Keratinocyte (primary cell): ENCODE measurements around the gene RHBDF1. TPM values are rescaled to one million over a fixed set of nuclear protein-coding genes. Genes with fewer than 3 reads are reported as not detected.
A peak's percentile ranks its signal among the peaks of the same experiment; 100 is the strongest.

ENCODE experiments used
- DNase-seq: peaks from one replicate; pipeline ENCODE4 v3.0.0-alpha.2; 2011; ENCODE audit warnings: low read depth, missing footprints, low spot score
- FAIRE-seq: peaks from 2 replicates; lab custom pipeline; 2011; peaks lifted over from hg19 to GRCh38; lab: Jason Lieb, UNC
- H2AFZ ChIP-seq: 2 replicates; pipeline ENCODE4 v1.6.0; 2012; ENCODE audit warnings: low read length, control low read depth, inconsistent platforms; ENCODE audit not compliant: control insufficient read depth
- H3K27ac ChIP-seq: 2 replicates; pipeline ENCODE4 v1.5.1; 2011; ENCODE audit warnings: low read length; ENCODE audit not compliant: control insufficient read depth, insufficient read depth
- H3K27me3 ChIP-seq: 3 replicates; pipeline ENCODE4 v1.6.0; 2011; ENCODE audit warnings: low read length; ENCODE audit not compliant: control insufficient read depth, insufficient read depth; ENCODE audit errors: extremely low read depth
- H3K36me3 ChIP-seq, 2 experiments: 2 replicates in 1 of 2; 3 replicates in 1 of 2; pipeline ENCODE4 v1.5.1; 2011; ENCODE audit warnings: low read length in 2 of 2, mild to moderate bottlenecking in 1 of 2; ENCODE audit not compliant: control insufficient read depth in 2 of 2, insufficient read depth in 2 of 2; ENCODE audit errors: extremely low read depth in 1 of 2
- H3K4me1 ChIP-seq: 3 replicates; pipeline ENCODE4 v1.5.1; 2011; ENCODE audit warnings: low read length; ENCODE audit not compliant: control insufficient read depth, insufficient read depth; ENCODE audit errors: extremely low read depth
- H3K4me2 ChIP-seq: 3 replicates; pipeline ENCODE4 v1.6.0; 2011; ENCODE audit warnings: low read depth, low read length; ENCODE audit not compliant: control insufficient read depth, insufficient read depth; ENCODE audit errors: extremely low read depth
- H3K4me3 ChIP-seq, 3 experiments: fragments of 200-600 bp in 1 of 3; sonication (generic) in 1 of 3; 2 replicates in 2 of 3; 3 replicates in 1 of 3; pipeline ENCODE4 v1.5.1; 2011 to 2016; ENCODE audit warnings: low read length in 3 of 3, mild to moderate bottlenecking in 3 of 3, control low read depth in 2 of 3, inconsistent platforms in 1 of 3, low read depth in 1 of 3, mixed read lengths in 1 of 3, mixed run types in 1 of 3, moderate library complexity in 1 of 3; ENCODE audit not compliant: control insufficient read depth in 2 of 3, insufficient read depth in 2 of 3; ENCODE audit errors: extremely low read depth in 1 of 3
- H3K79me2 ChIP-seq: 2 replicates; pipeline ENCODE4 v1.6.0; 2012; ENCODE audit warnings: low read length; ENCODE audit not compliant: control insufficient read depth, insufficient read depth
- H3K9ac ChIP-seq: 3 replicates; pipeline ENCODE4 v1.6.0; 2011; ENCODE audit warnings: low read length; ENCODE audit not compliant: control insufficient read depth, insufficient read depth; ENCODE audit errors: extremely low read depth
- H3K9me1 ChIP-seq: 3 replicates; pipeline ENCODE4 v1.6.0; 2011; ENCODE audit warnings: low read length; ENCODE audit not compliant: control insufficient read depth, insufficient read depth; ENCODE audit errors: extremely low read depth
- H3K9me3 ChIP-seq: 2 replicates; pipeline ENCODE4 v1.5.1; 2012; ENCODE audit warnings: low read depth, low read length; ENCODE audit not compliant: control insufficient read depth
- H4K20me1 ChIP-seq: 3 replicates; pipeline ENCODE4 v1.6.0; 2011; ENCODE audit warnings: low read length; ENCODE audit not compliant: control insufficient read depth, insufficient read depth; ENCODE audit errors: extremely low read depth
- CTCF ChIP-seq, 3 experiments: IDR thresholded peaks in 1 of 3; conservative IDR thresholded peaks in 1 of 3; optimal IDR thresholded peaks in 1 of 3; 2 replicates in 2 of 3; 3 replicates in 1 of 3; pipeline versions ENCODE3 to v1.5.1; 2011; ENCODE audit warnings: low read length in 3 of 3, mild to moderate bottlenecking in 3 of 3, moderate library complexity in 2 of 3, control low read depth in 1 of 3, inconsistent platforms in 1 of 3; ENCODE audit not compliant: insufficient read depth in 2 of 3; ENCODE audit errors: extremely low read depth in 1 of 3
- EZH2 ChIP-seq: IDR thresholded peaks from one replicate; pipeline ENCODE4 v1.6.1; 2012; ENCODE audit warnings: inconsistent platforms, mild to moderate bottlenecking, low read length, moderate library complexity
- dilution Hi-C: fragments of 300-500 bp; cut with MboI; formaldehyde crosslinking; loops from one replicate; pipeline ENCODE4 v1.7.0; 2020; ENCODE audit warnings: low sequenced_read_pairs; ENCODE audit not compliant: extremely low pct_ligation_motif_present
- polyA plus RNA-seq, 5 experiments: library from polyadenylated mRNA; depleted of rRNA in 3 of 5; stranded (reverse) in 3 of 5; stranded (forward) in 1 of 5; unstranded in 1 of 5; fragments of >200 nt; gene quantifications; 1 replicate in 1 of 5; 2 replicates in 3 of 5; 3 replicates in 1 of 5; pipeline versions ENCODE4 v1.2.1 to v1.2.3, GENCODE V29; 2011 to 2012; ENCODE audit warnings: missing spikeins in 2 of 5, low read depth in 1 of 5, low replicate concordance in 1 of 5

Gene RHBDF1
- polyA plus RNA-seq, 1 donor (not counting 4 experiments of a cell fraction or from before 2014, with no cell fraction given): 20.4 TPM

- no peak for FAIRE-seq
- Histone ChIP-seq H3K79me2 (peaks cover 28% of the 10 kb centered on the region), H4K20me1 (no peaks in the 10 kb centered on the region), H3K27ac (peak overlapping the region; percentile 74), H3K27me3 (no peaks in the 10 kb centered on the region), H3K36me3 (peaks cover 3 to 5% of the 10 kb centered on the region in 2 experiments), H3K4me3 (peak overlapping the region; percentile 65 to 84 (median 83)), H2AFZ (no peak overlapping the region), H3K9ac (peak overlapping the region; percentile 85), H3K9me1 (peaks cover 3% of the 10 kb centered on the region), H3K9me3 (no peaks in the 10 kb centered on the region), H3K4me2 (peak overlapping the region; percentile 89), H3K4me1 (peaks cover 24% of the 10 kb centered on the region)
- dilution Hi-C loops: no loop called here
- TF ChIP-seq EZH2: no peak
- no peak for TF ChIP-seq CTCF (optimal IDR thresholded peaks at IDR 0.05 in 1 of 3, IDR thresholded peaks at IDR 0.05 in 1 of 3, conservative IDR thresholded peaks at IDR 0.05 in 1 of 3; ENCODE audit: extremely low read depth in 1 of 3, insufficient read depth in 2 of 3, low read length in 3 of 3)
- DNase-seq: no peak
Observed at GRCh38 chr16:71210-71539, 1.3 kb downstream of the RHBDF1 start.

GRCh38 chr16:69181-69580 is 3.2 kb downstream of the RHBDF1 start:
- Histone ChIP-seq H3K4me1 (peaks cover 17% of the 10 kb centered on the region), H3K4me2 (no peak overlapping the region), H3K27ac (no peak overlapping the region), H4K20me1 (peaks cover 4% of the 10 kb centered on the region), H3K9me3 (no peaks in the 10 kb centered on the region), H2AFZ (no peak overlapping the region), H3K36me3 (peaks cover 5 to 11% of the 10 kb centered on the region in 2 experiments), H3K27me3 (no peaks in the 10 kb centered on the region), H3K79me2 (peaks cover 28% of the 10 kb centered on the region), H3K9ac (no peak overlapping the region), H3K9me1 (peaks cover 3% of the 10 kb centered on the region), H3K4me3 (no peak overlapping the region)
- TF ChIP-seq EZH2 (no peak), CTCF (optimal IDR thresholded peaks at IDR 0.05 in 1 of 3, IDR thresholded peaks at IDR 0.05 in 1 of 3, conservative IDR thresholded peaks at IDR 0.05 in 1 of 3; ENCODE audit: extremely low read depth in 1 of 3, insufficient read depth in 2 of 3, low read length in 3 of 3) (no peak)
- dilution Hi-C loops: no loop called here
- DNase-seq (no peak), FAIRE-seq (no peak)
